Measurements from ENCODE around the gene IGSF10. TPM values are rescaled to one million over a fixed set of nuclear protein-coding genes. Genes with fewer than 3 reads are reported as not detected.

Gene IGSF10
- polyA plus RNA-seq, 1 of the 3 experiments (the other 2 are of a cell fraction), result 15.3 TPM

DNA sequence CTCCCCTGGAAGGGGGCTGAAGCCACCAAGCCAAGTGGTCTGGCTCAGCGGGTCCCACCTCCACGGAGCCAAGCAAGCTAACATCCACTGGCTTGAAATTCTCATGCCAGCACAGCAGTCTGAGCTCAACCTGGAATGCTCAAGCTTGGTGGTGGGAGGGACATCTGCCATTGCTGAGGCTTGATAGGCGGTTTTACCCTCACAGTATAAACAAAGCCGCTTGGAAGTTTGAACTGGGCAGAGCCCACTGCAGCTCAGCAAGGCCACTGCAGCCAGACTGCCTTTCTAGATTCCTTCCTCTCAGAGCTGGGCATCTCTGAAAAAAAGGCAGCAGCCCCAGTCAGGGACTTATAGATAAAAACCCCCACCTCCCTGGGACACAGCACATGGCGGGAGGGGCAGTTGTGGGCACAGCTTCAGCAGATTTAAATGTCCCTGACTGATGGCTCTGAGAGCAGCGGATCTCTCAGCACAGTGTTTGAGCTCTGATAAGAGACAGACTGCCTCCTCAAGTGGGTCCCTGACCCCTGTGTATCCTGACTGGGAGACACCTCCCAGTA lies 23.2 kb upstream of the IGSF10 start:
- Histone ChIP-seq H3K27me3 (ENCODE audit: insufficient read depth) (no peaks in the 10 kb centered on the region), H3K9me2 (no peaks in the 10 kb centered on the region), H3K9ac (no peak overlapping the region), H3K4me3 (ENCODE audit: low read depth in 2 of 2, low read length in 1 of 2) (no peak overlapping the region), H2AFZ (ENCODE audit: low read depth) (no peak overlapping the region), H3K4me2 (no peak overlapping the region), H4K20me1 (ENCODE audit: insufficient read depth) (no peaks in the 10 kb centered on the region), H3K36me3 (replicated peaks in 1 of 2; ENCODE audit: control insufficient read depth in 1 of 2, insufficient read depth in 2 of 2, low read length in 1 of 2) (no peaks in the 10 kb centered on the region), H3F3A (replicated peaks; ENCODE audit: insufficient read depth) (no peaks in the 10 kb centered on the region), H3K27ac (ENCODE audit: low read depth in 2 of 2, low read length in 1 of 2) (no peak overlapping the region), H3K79me2 (ENCODE audit: insufficient read depth) (no peaks in the 10 kb centered on the region; the same call in 1 of the 2 replicates), H3K4me1 (ENCODE audit: control insufficient read depth in 1 of 2, insufficient read depth in 2 of 2, low read depth in 1 of 2, low read length in 1 of 2) (no peaks in the 10 kb centered on the region), H3K9me3 (no peaks in the 10 kb centered on the region; the same call in 1 of the 2 replicates)
- TF ChIP-seq NRF1 (IDR thresholded peaks at IDR 0.05; ENCODE audit: low read depth, low read length) (no peak), TAF1 (IDR thresholded peaks at IDR 0.05; ENCODE audit: borderline replicate concordance, low read depth, low read length) (no peak), USF1 (IDR thresholded peaks at IDR 0.05; ENCODE audit: borderline replicate concordance, low read depth) (no peak), TCF12 (IDR thresholded peaks at IDR 0.05) (no peak)
- TF ChIP-seq, protein P1, sequence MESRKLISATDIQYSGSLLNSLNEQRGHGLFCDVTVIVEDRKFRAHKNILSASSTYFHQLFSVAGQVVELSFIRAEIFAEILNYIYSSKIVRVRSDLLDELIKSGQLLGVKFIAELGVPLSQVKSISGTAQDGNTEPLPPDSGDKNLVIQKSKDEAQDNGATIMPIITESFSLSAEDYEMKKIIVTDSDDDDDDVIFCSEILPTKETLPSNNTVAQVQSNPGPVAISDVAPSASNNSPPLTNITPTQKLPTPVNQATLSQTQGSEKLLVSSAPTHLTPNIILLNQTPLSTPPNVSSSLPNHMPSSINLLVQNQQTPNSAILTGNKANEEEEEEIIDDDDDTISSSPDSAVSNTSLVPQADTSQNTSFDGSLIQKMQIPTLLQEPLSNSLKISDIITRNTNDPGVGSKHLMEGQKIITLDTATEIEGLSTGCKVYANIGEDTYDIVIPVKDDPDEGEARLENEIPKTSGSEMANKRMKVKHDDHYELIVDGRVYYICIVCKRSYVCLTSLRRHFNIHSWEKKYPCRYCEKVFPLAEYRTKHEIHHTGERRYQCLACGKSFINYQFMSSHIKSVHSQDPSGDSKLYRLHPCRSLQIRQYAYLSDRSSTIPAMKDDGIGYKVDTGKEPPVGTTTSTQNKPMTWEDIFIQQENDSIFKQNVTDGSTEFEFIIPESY (IDR thresholded peaks at IDR 0.05; ENCODE audit: borderline replicate concordance, low read depth), result no peak
- no peak for DNase-seq
- 26% methylated on average over 6 of the region's 6 CpGs for WGBS (ENCODE audit: low lambda C conversion rate)
- POLR2A ChIA-PET, result no interaction called here
- CTCF ChIA-PET, result interaction anchor here (0.9 to 9.0 kb wide), 4 partner anchors 11 to 24 kb away, joined by 3 to 57 read pairs (median 4); no protein-coding TSS in a partner anchor

GRCh38 chr3:151483488-151483887 lies 22.6 kb upstream of the IGSF10 start:
- H3K9ac ChIP-seq, result no peak overlapping the region
- no peak overlapping the region for H3K27ac ChIP-seq (ENCODE audit: low read depth in 2 of 2, low read length in 1 of 2)
- no peaks in the 10 kb centered on the region for H3K36me3 ChIP-seq (replicated peaks in 1 of 2; ENCODE audit: control insufficient read depth in 1 of 2, insufficient read depth in 2 of 2, low read length in 1 of 2)
- no peak for DNase-seq
- no peaks in the 10 kb centered on the region for H3K27me3 ChIP-seq (ENCODE audit: insufficient read depth)
- 25% methylated on average over 1 of the region's 1 CpG for WGBS (ENCODE audit: low lambda C conversion rate)
- CTCF ChIA-PET, result interaction anchor here (0.6 to 9.0 kb wide), 6 partner anchors 10 to 76 kb away, joined by 3 to 57 read pairs (median 3); no protein-coding TSS in a partner anchor
- H3K4me1 ChIP-seq (ENCODE audit: control insufficient read depth in 1 of 2, insufficient read depth in 2 of 2, low read depth in 1 of 2, low read length in 1 of 2), result peaks cover 0 to 1% of the 10 kb centered on the region in 2 experiments; a peak in 1 of 4 replicates
- H3F3A ChIP-seq (replicated peaks; ENCODE audit: insufficient read depth), result no peaks in the 10 kb centered on the region
- POLR2A ChIA-PET, result no interaction called here
- no peak overlapping the region for H3K4me3 ChIP-seq (ENCODE audit: low read depth in 2 of 2, low read length in 1 of 2)
- H3K9me2 ChIP-seq, result no peaks in the 10 kb centered on the region
- no peaks in the 10 kb centered on the region; the same call in 1 of the 2 replicates for H4K20me1 ChIP-seq (ENCODE audit: insufficient read depth)
- H2AFZ ChIP-seq (ENCODE audit: low read depth), result no peak overlapping the region
- TF ChIP-seq SMC3 (IDR thresholded peaks at IDR 0.05; ENCODE audit: low read depth, low read length) (no peak), USF1 (IDR thresholded peaks at IDR 0.05; ENCODE audit: borderline replicate concordance, low read depth) (no peak), RCOR1 (IDR thresholded peaks at IDR 0.05; ENCODE audit: low read length) (no peak), TCF12 (IDR thresholded peaks at IDR 0.05) (no peak), NRF1 (IDR thresholded peaks at IDR 0.05; ENCODE audit: low read depth, low read length) (no peak), MEF2A (IDR thresholded peaks at IDR 0.05; ENCODE audit: borderline replicate concordance, low read depth) (no peak), TAF1 (IDR thresholded peaks at IDR 0.05; ENCODE audit: borderline replicate concordance, low read depth, low read length) (no peak)
- TF ChIP-seq, protein P1 (IDR thresholded peaks at IDR 0.05; ENCODE audit: borderline replicate concordance, low read depth), result no peak
- H3K9me3 ChIP-seq, result no peaks in the 10 kb centered on the region; the same call in 1 of the 2 replicates
- H3K4me2 ChIP-seq, result no peak overlapping the region
- H3K79me2 ChIP-seq (ENCODE audit: insufficient read depth), result no peaks in the 10 kb centered on the region; the same call in 1 of the 2 replicates
